H1 (cell line): ENCODE measurements around the gene WFIKKN1. TPM values are rescaled to one million over a fixed set of nuclear protein-coding genes. Genes with fewer than 3 reads are reported as not detected.

ENCODE experiments used
- BRCA1 ChIP-seq: IDR thresholded peaks from 2 replicates; pipeline ENCODE4 v1.6.1; 2012; ENCODE audit warnings: low read depth, low read length, improper control_type of control experiment
- CREB1 ChIP-seq: IDR thresholded peaks from 2 replicates; pipeline ENCODE4 v1.6.1; 2012; ENCODE audit warnings: inconsistent platforms
- HDAC2 ChIP-seq, 2 experiments: fragments of 300-600 bp in 1 of 2; sonication (generic) in 1 of 2; IDR thresholded peaks; 2 replicates each; pipeline ENCODE4 v1.6.1; 2011 to 2012; ENCODE audit warnings: low read depth in 2 of 2, low read length in 2 of 2, mild to moderate bottlenecking in 2 of 2, moderate library complexity in 2 of 2, borderline replicate concordance in 1 of 2, inconsistent platforms in 1 of 2
- MAFK ChIP-seq: IDR thresholded peaks from 2 replicates; pipeline ENCODE4 v1.6.1; 2012; ENCODE audit warnings: low read depth, mild to moderate bottlenecking, improper control_type of control experiment, low read length
- POLR2A ChIP-seq, 2 experiments: IDR thresholded peaks; 1 replicate in 1 of 2; 2 replicates in 1 of 2; pipeline ENCODE4 v1.6.1; 2011; ENCODE audit warnings: low read depth in 2 of 2, low read length in 2 of 2, mild to moderate bottlenecking in 2 of 2; ENCODE audit errors: control extremely low read depth in 1 of 2
- SAP30 ChIP-seq: fragments of 300-600 bp; sonication (generic); IDR thresholded peaks from 2 replicates; pipeline ENCODE4 v1.7.1; 2012; ENCODE audit warnings: low read length, moderate library complexity, mild to moderate bottlenecking, inconsistent platforms; ENCODE audit not compliant: insufficient read depth, insufficient replicate concordance
- SIX5 ChIP-seq: IDR thresholded peaks from 2 replicates; pipeline ENCODE4 v1.6.1; 2011; ENCODE audit warnings: mild to moderate bottlenecking, low read depth, low read length
- SP1 ChIP-seq: IDR thresholded peaks from 2 replicates; pipeline ENCODE4 v1.6.1; 2011; ENCODE audit warnings: low read depth, low read length
- SP4 ChIP-seq: IDR thresholded peaks from 2 replicates; pipeline ENCODE4 v1.6.1; 2012; ENCODE audit warnings: low read length, inconsistent platforms
- SUZ12 ChIP-seq: fragments of 200-600 bp; sonication (generic); IDR thresholded peaks from 2 replicates; pipeline ENCODE4 v1.6.1; 2012; ENCODE audit warnings: mild to moderate bottlenecking, inconsistent platforms, low read length, moderate library complexity, mixed read lengths
- TAF1 ChIP-seq: IDR thresholded peaks from 2 replicates; pipeline ENCODE4 v1.6.1; 2011; ENCODE audit warnings: mild to moderate bottlenecking, low read depth, low read length
- polyA plus RNA-seq, 7 experiments: library from polyadenylated mRNA; depleted of rRNA in 3 of 7; stranded (reverse) in 5 of 7; unstranded in 2 of 7; fragments of >200 nt in 5 of 7; fragments of 200-250 nt in 2 of 7; gene quantifications; 1 replicate in 5 of 7; 2 replicates in 1 of 7; 4 replicates in 1 of 7; pipeline versions ENCODE4 v1.2.1 to v1.2.3, GENCODE V29; 2011 to 2013; ENCODE audit warnings: missing spikeins in 2 of 7, mixed read lengths in 2 of 7
- total RNA-seq: library from RNA; stranded (reverse); fragmentation: NEBNext Ultra II Directional; extraction: Animal tissue kit (Norgen Biotek cat#: 25700); gene quantifications from 2 replicates; pipeline ENCODE4 v1.2.1, GENCODE V29; 2021
- TF ChIP-seq, protein P1 (sequence below): IDR thresholded peaks from 2 replicates; pipeline ENCODE4 v1.6.1; 2012; ENCODE audit warnings: low read length, inconsistent platforms

WFIKKN1 gene
- total and polyA plus RNA-seq, 2 of the 8 experiments (the other 6 are each of a cell fraction or from before 2014, with no cell fraction given), result 11.4 to 15.8 TPM

GRCh38 chr16:583815-584591 lies 46.8 kb upstream of the WFIKKN1 start (continued):
- TF ChIP-seq HDAC2 (IDR thresholded peaks at IDR 0.05; ENCODE audit: borderline replicate concordance in 1 of 2, low read depth in 2 of 2, low read length in 2 of 2), result no peak
- no peak for TF ChIP-seq BRCA1
- no peak for TF ChIP-seq POLR2A (IDR thresholded peaks at IDR 0.05; ENCODE audit: control extremely low read depth in 1 of 2, low read depth in 2 of 2, low read length in 2 of 2)
- TF ChIP-seq, protein P1, sequence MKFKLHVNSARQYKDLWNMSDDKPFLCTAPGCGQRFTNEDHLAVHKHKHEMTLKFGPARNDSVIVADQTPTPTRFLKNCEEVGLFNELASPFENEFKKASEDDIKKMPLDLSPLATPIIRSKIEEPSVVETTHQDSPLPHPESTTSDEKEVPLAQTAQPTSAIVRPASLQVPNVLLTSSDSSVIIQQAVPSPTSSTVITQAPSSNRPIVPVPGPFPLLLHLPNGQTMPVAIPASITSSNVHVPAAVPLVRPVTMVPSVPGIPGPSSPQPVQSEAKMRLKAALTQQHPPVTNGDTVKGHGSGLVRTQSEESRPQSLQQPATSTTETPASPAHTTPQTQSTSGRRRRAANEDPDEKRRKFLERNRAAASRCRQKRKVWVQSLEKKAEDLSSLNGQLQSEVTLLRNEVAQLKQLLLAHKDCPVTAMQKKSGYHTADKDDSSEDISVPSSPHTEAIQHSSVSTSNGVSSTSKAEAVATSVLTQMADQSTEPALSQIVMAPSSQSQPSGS, result no peak
- TF ChIP-seq CREB1, result no peak
- TF ChIP-seq SIX5, result no peak
- no peak for TF ChIP-seq SAP30
- TF ChIP-seq SUZ12, result no peak
- no peak for TF ChIP-seq TAF1
- no peak for TF ChIP-seq SP1
- TF ChIP-seq MAFK, result no peak
- no peak for TF ChIP-seq SP4
